Measurements from ENCODE around the gene GPX3. TPM values are rescaled to one million over a fixed set of nuclear protein-coding genes. Genes with fewer than 3 reads are reported as not detected.

GPX3 gene
- total and polyA plus RNA-seq, 2 of the 8 experiments (the other 6 are each of a cell fraction or from before 2014, with no cell fraction given), result 27.8 to 77.9 TPM

DNA sequence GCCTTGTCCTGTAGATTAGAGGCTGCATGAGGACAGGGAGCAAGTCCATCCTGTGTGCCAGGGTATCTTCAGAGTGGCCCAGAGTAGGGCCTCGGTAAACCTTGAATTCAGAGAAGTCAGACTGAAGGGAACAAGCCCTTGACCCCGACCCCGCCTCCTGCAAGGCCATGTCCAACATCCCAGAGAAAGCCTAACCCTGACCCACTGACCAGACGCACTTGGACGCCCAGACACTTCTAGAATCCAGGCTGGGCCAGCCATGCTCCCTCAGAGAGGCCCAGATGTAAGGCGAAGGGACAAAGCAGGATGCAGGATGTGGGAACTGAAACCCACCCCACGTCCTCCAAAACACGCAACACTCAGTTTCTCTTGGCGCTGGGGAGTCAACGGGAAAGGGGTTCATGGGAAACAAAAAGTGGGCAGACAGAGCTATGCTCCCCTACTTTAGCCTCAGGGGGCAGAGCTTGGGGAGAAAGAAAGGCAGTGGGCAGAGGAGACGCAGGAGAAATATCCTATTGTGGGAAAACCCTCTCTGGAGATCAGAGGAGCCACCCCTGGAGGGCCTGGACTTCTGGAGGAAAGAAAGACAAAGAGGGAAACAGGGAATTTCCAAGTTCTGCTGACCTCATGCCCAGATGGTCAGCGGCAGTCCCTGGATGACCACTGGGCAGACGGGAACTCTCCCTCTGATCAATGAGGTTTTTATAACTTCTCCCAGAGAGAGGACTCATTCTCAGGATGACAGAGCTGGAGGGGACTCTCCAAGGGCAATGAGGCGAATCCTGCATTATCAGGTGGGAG is 47.4 kb downstream of the GPX3 start (continued):
- TF ChIP-seq, protein P1, sequence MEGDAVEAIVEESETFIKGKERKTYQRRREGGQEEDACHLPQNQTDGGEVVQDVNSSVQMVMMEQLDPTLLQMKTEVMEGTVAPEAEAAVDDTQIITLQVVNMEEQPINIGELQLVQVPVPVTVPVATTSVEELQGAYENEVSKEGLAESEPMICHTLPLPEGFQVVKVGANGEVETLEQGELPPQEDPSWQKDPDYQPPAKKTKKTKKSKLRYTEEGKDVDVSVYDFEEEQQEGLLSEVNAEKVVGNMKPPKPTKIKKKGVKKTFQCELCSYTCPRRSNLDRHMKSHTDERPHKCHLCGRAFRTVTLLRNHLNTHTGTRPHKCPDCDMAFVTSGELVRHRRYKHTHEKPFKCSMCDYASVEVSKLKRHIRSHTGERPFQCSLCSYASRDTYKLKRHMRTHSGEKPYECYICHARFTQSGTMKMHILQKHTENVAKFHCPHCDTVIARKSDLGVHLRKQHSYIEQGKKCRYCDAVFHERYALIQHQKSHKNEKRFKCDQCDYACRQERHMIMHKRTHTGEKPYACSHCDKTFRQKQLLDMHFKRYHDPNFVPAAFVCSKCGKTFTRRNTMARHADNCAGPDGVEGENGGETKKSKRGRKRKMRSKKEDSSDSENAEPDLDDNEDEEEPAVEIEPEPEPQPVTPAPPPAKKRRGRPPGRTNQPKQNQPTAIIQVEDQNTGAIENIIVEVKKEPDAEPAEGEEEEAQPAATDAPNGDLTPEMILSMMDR (IDR thresholded peaks at IDR 0.05; ENCODE audit: control extremely low read depth in 1 of 3, insufficient read depth in 1 of 3, low read depth in 1 of 3, low read length in 3 of 3), result no peak
